Activated CD8-positive, alpha-beta T cell treated with anti-CD3 and anti-CD28 coated beads for 36 hours (primary cell): ENCODE results near the gene BEX3. TPM values are rescaled to one million over a fixed set of nuclear protein-coding genes. Genes with fewer than 3 reads are reported as not detected.

Source experiments
- ATAC-seq: fragments of 200-7000 bp; cut with Tn5 transposase; one replicate; pipeline ENCODE4 v1.10.0; 2021; ENCODE audit warnings: mild to moderate bottlenecking, moderate library complexity
- CTCF ChIA-PET: fragments of 350-600 bp; sonication (Branson Sonifier 250); formaldehyde crosslinking; loops from one replicate; lab custom pipeline; 2021; ENCODE audit warnings: antibody characterized with exemption; lab: Charles Lee
- POLR2A ChIA-PET: fragments of 350-600 bp; sonication (Branson Sonifier 250); formaldehyde crosslinking; loops from one replicate; lab custom pipeline; 2021; ENCODE audit warnings: antibody characterized with exemption; lab: Charles Lee
- DNase-seq: peaks from one replicate; pipeline ENCODE4 v3.0.0-alpha.2; 2020
- H3K27ac Mint-ChIP-seq: one replicate; pipeline ENCODE4 v1.8.0; 2021; ENCODE audit warnings: mild to moderate bottlenecking, mixed read lengths
- H3K27me3 Mint-ChIP-seq: one replicate; pipeline ENCODE4 v1.8.0; 2021; ENCODE audit warnings: mixed read lengths
- H3K36me3 Mint-ChIP-seq: one replicate; pipeline ENCODE4 v1.8.0; 2021; ENCODE audit warnings: low read depth, mixed read lengths
- H3K4me1 Mint-ChIP-seq: one replicate; pipeline ENCODE4 v1.8.0; 2021; ENCODE audit warnings: low read depth, mixed read lengths
- H3K4me3 Mint-ChIP-seq: one replicate; pipeline ENCODE4 v1.8.0; 2021; ENCODE audit warnings: mild to moderate bottlenecking, moderate library complexity, mixed read lengths
- H3K9me3 Mint-ChIP-seq: one replicate; pipeline ENCODE4 v1.8.0; 2021; ENCODE audit warnings: mixed read lengths
- CTCF ChIP-seq: fragments of 200-600 bp; IDR thresholded peaks from one replicate; pipeline ENCODE4 v1.8.0; 2022; ENCODE audit warnings: antibody characterized with exemption, mild to moderate bottlenecking
- intact Hi-C: fragments of 100-400 bp; cut with micrococcal nuclease; formaldehyde crosslinking; loops from one replicate; pipeline ENCODE4 v1.10.0; 2022
- total RNA-seq, 2 experiments: library from RNA; stranded (reverse); gene quantifications; one replicate each; pipeline ENCODE4 v1.2.3, GENCODE V29; 2021

The BEX3 gene
- total RNA-seq, 2 experiments from 2014 or later = 30.8 to 35.1 TPM

GRCh38 chrX:103343105-103343504 is 33.2 kb upstream of the BEX3 start:
- Mint-ChIP-seq H3K36me3 (no peaks in the 10 kb centered on the region), H3K4me3 (no peak overlapping the region), H3K27me3 (peaks cover 2% of the 10 kb centered on the region), H3K27ac (no peak overlapping the region), H3K9me3 (no peaks in the 10 kb centered on the region), H3K4me1 (peaks cover 2% of the 10 kb centered on the region)
- ChIA-PET CTCF (interaction anchor here (0.7 to 2.4 kb wide), 6 partner anchors 14 to 122 kb away, joined by 3 to 12 read pairs (median 3); partner anchors contain the start of gene TCEAL7), POLR2A (no interaction called here)
- DNase-seq = peak; percentile 71
- ATAC-seq = peak; percentile 66
- intact Hi-C loops = loop anchor here (5.0 kb wide), 1 partner anchor 119 kb away; no protein-coding TSS in a partner anchor
- TF ChIP-seq CTCF = peak; percentile 59

- ATAC-seq (no peak), DNase-seq (no peak)
- POLR2A ChIA-PET = no interaction called here
- intact Hi-C loops = loop anchor here (5.0 kb wide), 1 partner anchor 118 kb away; no protein-coding TSS in a partner anchor
- TF ChIP-seq CTCF = no peak
- H3K27ac Mint-ChIP-seq = no peak overlapping the region
- CTCF ChIA-PET = no interaction called here
- H3K4me1 Mint-ChIP-seq = peaks cover 2% of the 10 kb centered on the region
- H3K4me3 Mint-ChIP-seq = no peak overlapping the region
- no peaks in the 10 kb centered on the region for H3K36me3 Mint-ChIP-seq
- H3K9me3 Mint-ChIP-seq = no peaks in the 10 kb centered on the region
- H3K27me3 Mint-ChIP-seq = peaks cover 2% of the 10 kb centered on the region
Observed at GRCh38 chrX:103344606-103345005, 31.7 kb upstream of the BEX3 start.

- TF ChIP-seq CTCF = no peak
- Mint-ChIP-seq H3K27me3 (peaks cover 2% of the 10 kb centered on the region), H3K27ac (no peak overlapping the region), H3K4me3 (no peak overlapping the region), H3K4me1 (peaks cover 2% of the 10 kb centered on the region), H3K36me3 (no peaks in the 10 kb centered on the region), H3K9me3 (no peaks in the 10 kb centered on the region)
- ChIA-PET CTCF (no interaction called here), POLR2A (no interaction called here)
- ATAC-seq = no peak
- no peak for DNase-seq
- intact Hi-C loops = no loop called here
Observed at GRCh38 chrX:103347682-103348397, 28.5 kb upstream of the BEX3 start.

GRCh38 chrX:103356130-103356798 is 20.1 kb upstream of the BEX3 start, which contains the start of gene TCEAL9:
Gene TCEAL9 (plus strand): TSS chrX:103356506. CDS start chrX:103357685, 1,179 bp downstream.
- no peaks in the 10 kb centered on the region for H3K9me3 Mint-ChIP-seq
- no peaks in the 10 kb centered on the region for H3K27me3 Mint-ChIP-seq
- POLR2A ChIA-PET = no interaction called here
- TF ChIP-seq CTCF = no peak
- ATAC-seq (no peak), DNase-seq (peak; percentile 12)
- intact Hi-C loops = no loop called here
- H3K36me3 Mint-ChIP-seq = peaks cover 3% of the 10 kb centered on the region
- peak within 1 kb of the TSS; percentile 74 for H3K27ac Mint-ChIP-seq
- peaks cover 2% of the 10 kb centered on the region for H3K4me1 Mint-ChIP-seq
- CTCF ChIA-PET = interaction anchor here (1.9 kb wide), 1 partner anchor 108 kb away, joined by 5 read pairs; no protein-coding TSS in a partner anchor
- peak within 1 kb of the TSS; percentile 83 for H3K4me3 Mint-ChIP-seq

GRCh38 chrX:103356858-103357257 is 19.5 kb upstream of the BEX3 start:
- Mint-ChIP-seq H3K36me3 (peaks cover 3% of the 10 kb centered on the region), H3K27me3 (no peaks in the 10 kb centered on the region), H3K4me1 (peaks cover 2% of the 10 kb centered on the region), H3K27ac (peak overlapping the region; percentile 52), H3K4me3 (peak overlapping the region; percentile 83), H3K9me3 (no peaks in the 10 kb centered on the region)
- DNase-seq (no peak), ATAC-seq (no peak)
- ChIA-PET POLR2A (no interaction called here), CTCF (interaction anchor here (1.9 kb wide), 1 partner anchor 107 kb away, joined by 5 read pairs; no protein-coding TSS in a partner anchor)
- TF ChIP-seq CTCF = no peak
- intact Hi-C loops = no loop called here
